ENCODE data around the gene LPCAT3. TPM values are rescaled to one million over a fixed set of nuclear protein-coding genes. Genes with fewer than 3 reads are reported as not detected.

LPCAT3 gene, protein sequence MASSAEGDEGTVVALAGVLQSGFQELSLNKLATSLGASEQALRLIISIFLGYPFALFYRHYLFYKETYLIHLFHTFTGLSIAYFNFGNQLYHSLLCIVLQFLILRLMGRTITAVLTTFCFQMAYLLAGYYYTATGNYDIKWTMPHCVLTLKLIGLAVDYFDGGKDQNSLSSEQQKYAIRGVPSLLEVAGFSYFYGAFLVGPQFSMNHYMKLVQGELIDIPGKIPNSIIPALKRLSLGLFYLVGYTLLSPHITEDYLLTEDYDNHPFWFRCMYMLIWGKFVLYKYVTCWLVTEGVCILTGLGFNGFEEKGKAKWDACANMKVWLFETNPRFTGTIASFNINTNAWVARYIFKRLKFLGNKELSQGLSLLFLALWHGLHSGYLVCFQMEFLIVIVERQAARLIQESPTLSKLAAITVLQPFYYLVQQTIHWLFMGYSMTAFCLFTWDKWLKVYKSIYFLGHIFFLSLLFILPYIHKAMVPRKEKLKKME
- 10 to 100 TPM; 41.7 to 58.2 (median 47.9) TPM for total RNA-seq

DNA sequence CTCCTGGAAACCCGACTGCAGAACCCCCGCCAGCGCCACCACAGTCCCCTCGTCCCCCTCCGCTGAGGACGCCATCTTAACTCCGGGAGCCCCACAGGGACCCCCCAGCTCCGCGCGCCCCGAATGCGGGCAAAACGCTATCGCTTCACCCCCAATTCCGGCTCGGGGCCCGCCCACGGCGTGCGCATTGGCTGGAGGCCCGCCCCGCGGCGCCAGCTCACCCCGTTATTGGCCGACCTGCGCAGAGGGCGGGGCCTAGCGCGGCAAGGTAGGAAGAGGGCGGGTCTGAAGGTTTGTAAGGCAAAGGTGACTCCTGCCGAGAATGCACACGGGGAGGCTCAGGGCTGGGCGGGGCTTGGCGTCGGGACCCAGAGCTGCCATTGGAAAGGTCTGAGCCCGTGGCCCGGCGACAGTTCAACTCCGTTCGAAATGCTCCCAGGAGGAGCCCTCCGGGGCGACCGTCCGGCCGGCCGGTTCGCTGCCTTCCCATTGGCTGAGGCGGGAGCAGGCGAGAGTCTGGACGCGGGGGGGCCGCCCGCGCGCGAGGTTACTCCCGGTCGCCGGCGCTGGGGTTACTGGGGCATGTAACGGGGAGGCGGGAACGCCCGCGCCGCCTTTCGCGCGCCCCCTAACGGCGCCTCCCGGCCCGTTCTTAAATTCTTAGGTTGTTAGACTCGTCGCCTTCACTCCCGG, at the start of gene LPCAT3:
TSS of gene LPCAT3 (minus strand) at position 127 of the 693 bp plus-strand sequence. CDS start at position 75, 52 bp downstream.
- peak; percentile 98 for ATAC-seq (ENCODE audit: low FRiP score)
- peak; percentile 86 for DNase-seq (ENCODE audit: low spot score)
- TF ChIP-seq, protein P1, sequence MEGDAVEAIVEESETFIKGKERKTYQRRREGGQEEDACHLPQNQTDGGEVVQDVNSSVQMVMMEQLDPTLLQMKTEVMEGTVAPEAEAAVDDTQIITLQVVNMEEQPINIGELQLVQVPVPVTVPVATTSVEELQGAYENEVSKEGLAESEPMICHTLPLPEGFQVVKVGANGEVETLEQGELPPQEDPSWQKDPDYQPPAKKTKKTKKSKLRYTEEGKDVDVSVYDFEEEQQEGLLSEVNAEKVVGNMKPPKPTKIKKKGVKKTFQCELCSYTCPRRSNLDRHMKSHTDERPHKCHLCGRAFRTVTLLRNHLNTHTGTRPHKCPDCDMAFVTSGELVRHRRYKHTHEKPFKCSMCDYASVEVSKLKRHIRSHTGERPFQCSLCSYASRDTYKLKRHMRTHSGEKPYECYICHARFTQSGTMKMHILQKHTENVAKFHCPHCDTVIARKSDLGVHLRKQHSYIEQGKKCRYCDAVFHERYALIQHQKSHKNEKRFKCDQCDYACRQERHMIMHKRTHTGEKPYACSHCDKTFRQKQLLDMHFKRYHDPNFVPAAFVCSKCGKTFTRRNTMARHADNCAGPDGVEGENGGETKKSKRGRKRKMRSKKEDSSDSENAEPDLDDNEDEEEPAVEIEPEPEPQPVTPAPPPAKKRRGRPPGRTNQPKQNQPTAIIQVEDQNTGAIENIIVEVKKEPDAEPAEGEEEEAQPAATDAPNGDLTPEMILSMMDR (IDR thresholded peaks at IDR 0.05): peak in 1 of 3 donors; percentile 6

DNA sequence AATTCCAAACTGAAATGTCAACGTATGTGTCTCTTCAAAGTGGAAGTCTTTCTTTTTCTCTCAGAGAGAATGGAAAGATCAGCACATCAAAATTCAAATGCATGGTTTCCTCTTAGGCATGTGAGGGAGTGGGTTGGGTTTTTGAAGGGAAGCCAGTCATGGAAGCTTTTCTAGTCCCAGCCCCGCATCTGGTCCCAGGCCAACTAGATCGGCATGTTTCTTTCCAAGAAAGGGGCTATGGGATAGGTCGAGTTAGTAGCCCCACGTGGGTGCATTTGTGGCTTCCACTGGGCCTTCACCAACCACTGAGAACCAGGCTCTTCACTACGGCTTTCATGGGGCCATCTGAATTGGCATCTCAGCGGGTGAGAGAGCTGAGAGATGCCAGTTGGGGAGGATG, 48.8 kb upstream of the LPCAT3 start:
- DNase-seq (ENCODE audit: low spot score) (no peak), ATAC-seq (ENCODE audit: low FRiP score) (no peak)
- TF ChIP-seq, protein P1 (IDR thresholded peaks at IDR 0.05): no peak

DNA sequence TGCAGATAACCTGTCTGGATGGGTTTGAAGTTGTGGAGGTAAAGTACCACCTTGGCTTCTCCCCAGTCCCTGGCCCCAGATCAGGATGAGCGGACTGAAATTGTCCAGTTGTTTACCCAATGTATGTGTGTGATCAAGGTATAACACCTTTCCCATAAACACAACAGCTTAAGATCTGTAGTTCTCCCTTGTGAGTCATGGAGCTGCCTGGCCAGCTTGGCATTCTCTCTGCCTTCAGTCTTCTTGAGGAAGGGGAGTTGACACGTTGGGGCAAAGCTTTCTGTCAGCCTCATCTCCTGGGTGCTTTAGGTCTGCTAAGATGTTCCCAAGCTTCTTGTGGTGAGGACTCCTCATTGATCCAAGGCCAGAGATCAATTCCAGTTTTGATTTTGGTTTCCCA, 48.3 kb upstream of the LPCAT3 start:
- TF ChIP-seq, protein P1 (IDR thresholded peaks at IDR 0.05): no peak
- no peak for ATAC-seq (ENCODE audit: low FRiP score)
- DNase-seq (ENCODE audit: low spot score): no peak

DNA sequence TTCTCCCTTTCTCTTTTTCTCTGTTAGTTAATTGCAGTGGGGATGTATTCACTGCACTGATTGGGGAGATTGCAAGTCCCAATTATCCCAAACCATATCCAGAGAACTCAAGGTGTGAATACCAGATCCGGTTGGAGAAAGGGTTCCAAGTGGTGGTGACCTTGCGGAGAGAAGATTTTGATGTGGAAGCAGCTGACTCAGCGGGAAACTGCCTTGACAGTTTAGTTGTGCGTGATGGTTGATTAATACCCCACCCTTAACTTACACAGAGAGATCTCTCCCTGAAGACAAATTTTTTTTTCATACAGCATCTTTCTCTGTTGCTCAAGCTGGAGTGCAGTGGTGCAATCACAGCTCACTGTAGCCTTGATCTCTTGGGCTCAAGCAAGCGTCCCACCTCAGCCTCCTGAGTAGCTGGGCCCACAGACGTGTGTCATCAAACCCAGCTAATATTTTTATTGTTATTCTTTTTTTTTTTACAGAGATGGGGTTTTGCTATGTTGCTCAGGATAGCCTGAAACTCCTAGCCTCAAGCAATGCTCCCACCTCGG, 46.9 kb upstream of the LPCAT3 start:
- TF ChIP-seq, protein P1 (IDR thresholded peaks at IDR 0.05): no peak
- DNase-seq (ENCODE audit: low spot score) (no peak), ATAC-seq (ENCODE audit: low FRiP score) (no peak)

DNA sequence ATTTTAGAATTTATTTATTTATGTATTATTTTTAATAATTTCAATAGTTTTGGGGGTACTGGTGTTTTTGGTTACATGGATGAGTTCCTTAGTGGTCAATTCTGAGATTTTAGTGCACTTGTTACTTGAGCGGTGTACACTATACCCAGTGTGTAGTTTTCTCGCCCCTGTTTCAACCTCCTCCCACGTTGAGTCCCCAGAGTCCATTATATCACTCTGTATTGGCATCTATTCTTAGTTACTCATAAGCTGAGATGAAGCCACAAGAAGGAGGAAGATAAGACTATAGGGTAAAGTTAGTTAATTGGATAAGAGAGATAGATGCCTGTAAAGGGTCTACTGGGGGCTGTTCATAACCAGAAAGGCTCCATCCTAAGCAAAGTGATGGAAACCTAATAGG, 46.2 kb upstream of the LPCAT3 start:
- DNase-seq (ENCODE audit: low spot score): no peak
- ATAC-seq (ENCODE audit: low FRiP score): no peak
- TF ChIP-seq, protein P1 (IDR thresholded peaks at IDR 0.05): no peak

DNA sequence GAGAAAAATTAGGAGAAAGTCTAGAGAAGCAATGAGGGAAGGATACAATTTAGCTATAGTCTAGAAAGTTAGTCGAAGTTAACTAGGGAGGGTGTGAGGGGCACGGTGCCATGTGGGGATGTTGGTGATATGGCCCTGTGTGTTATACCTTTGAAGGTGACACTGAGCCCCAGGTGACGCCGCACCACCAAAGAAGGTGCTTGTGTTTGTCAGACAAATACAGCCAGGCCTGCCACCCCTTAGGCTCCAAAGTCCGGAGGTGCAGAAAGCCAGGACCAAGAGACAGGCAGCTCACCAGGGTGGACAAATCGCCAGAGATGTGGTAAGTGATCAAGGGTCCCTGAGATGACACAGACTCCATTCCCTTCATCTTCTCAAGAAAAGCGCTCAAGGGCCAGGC, 43.3 kb upstream of the LPCAT3 start:
- ATAC-seq (ENCODE audit: low FRiP score): no peak
- TF ChIP-seq, protein P1 (IDR thresholded peaks at IDR 0.05): no peak
- DNase-seq (ENCODE audit: low spot score): no peak

All from omental fat pad (tissue), 4 donors.